K562 (cell line): Measurements from ENCODE around the gene SPCS2.

Experiments used
- AFF4 ChIP-seq: sonication (generic); formaldehyde crosslinking; IDR thresholded peaks from 2 replicates; pipeline ENCODE4 v1.8.0; 2023; ENCODE audit warnings: mild to moderate bottlenecking, missing genetic modification reagents
- CBX3 ChIP-seq, 2 experiments: IDR thresholded peaks; 1 replicate in 1 of 2; 2 replicates in 1 of 2; pipeline ENCODE4 v1.6.1; 2012; ENCODE audit warnings: inconsistent platforms in 2 of 2, low read length in 2 of 2, borderline replicate concordance in 1 of 2, control low read depth in 1 of 2
- CEBPZ ChIP-seq: fragments of 150-350 bp; IDR thresholded peaks from 2 replicates; pipeline ENCODE4 v1.6.1; 2014; ENCODE audit warnings: low read depth, mild to moderate bottlenecking, low read length, borderline replicate concordance
- FOXP4 ChIP-seq: sonication (generic); formaldehyde crosslinking; IDR thresholded peaks from 2 replicates; pipeline ENCODE4 v1.8.0; 2022; ENCODE audit warnings: mild to moderate bottlenecking, missing genetic modification reagents, borderline replicate concordance
- HOXB6 ChIP-seq: fragments of 250-450 bp; sonication (Bioruptor Pico); IDR thresholded peaks from 2 replicates; pipeline ENCODE4 v1.5.1; 2022; ENCODE audit warnings: mild to moderate bottlenecking, borderline replicate concordance
- MEIS2 ChIP-seq: fragments of 450-650 bp; IDR thresholded peaks from 2 replicates; pipeline ENCODE4 v1.6.1; 2014; ENCODE audit warnings: mild to moderate bottlenecking; ENCODE audit not compliant: partially characterized antibody
- REST ChIP-seq, 2 experiments: fragments of 450-650 bp; formaldehyde crosslinking in 1 of 2; IDR thresholded peaks; 2 replicates each; pipeline versions ENCODE4 v1.4.0 to v1.6.1; 2014 to 2020; ENCODE audit warnings: mild to moderate bottlenecking in 2 of 2, borderline replicate concordance in 1 of 2, low read depth in 1 of 2
- SP2 ChIP-seq: IDR thresholded peaks from 2 replicates; pipeline ENCODE4 v1.6.1; 2011; ENCODE audit warnings: mild to moderate bottlenecking, low read depth, low read length, moderate library complexity; ENCODE audit not compliant: poor library complexity, severe bottlenecking; ENCODE audit errors: extremely low read depth
- SREBF1 ChIP-seq: fragments of 150-350 bp; IDR thresholded peaks from 2 replicates; pipeline ENCODE4 v1.6.1; 2014; ENCODE audit warnings: antibody characterized with exemption, low read depth, low read length, borderline replicate concordance
- TEAD4 ChIP-seq, 2 experiments: sonication (generic) in 1 of 2; formaldehyde crosslinking in 1 of 2; IDR thresholded peaks; 2 replicates each; pipeline versions ENCODE4 v1.6.1 to v1.8.0; 2012 to 2022; ENCODE audit warnings: borderline replicate concordance in 1 of 2, inconsistent platforms in 1 of 2, low read length in 1 of 2, mild to moderate bottlenecking in 1 of 2, missing genetic modification reagents in 1 of 2
- TFAM ChIP-seq: fragments of 250-450 bp; sonication (Bioruptor Pico); conservative IDR thresholded peaks from 2 replicates; pipeline ENCODE4 v1.5.0; 2021; ENCODE audit warnings: mild to moderate bottlenecking, moderate library complexity
- TOE1 ChIP-seq, 2 experiments: fragments of 450-650 bp in 1 of 2; sonication (generic) in 1 of 2; formaldehyde crosslinking in 1 of 2; IDR thresholded peaks; 2 replicates each; pipeline versions ENCODE4 v1.7.1 to v1.8.0; 2016 to 2022; ENCODE audit warnings: borderline replicate concordance in 2 of 2, mild to moderate bottlenecking in 2 of 2, antibody characterized with exemption in 1 of 2, inconsistent platforms in 1 of 2, low read depth in 1 of 2, missing genetic modification reagents in 1 of 2, moderate library complexity in 1 of 2
- ZNF512 ChIP-seq: IDR thresholded peaks from 2 replicates; pipeline ENCODE4 v1.6.1; 2016; ENCODE audit warnings: missing genetic modification characterization, missing compliant biosample characterization
- ZZZ3 ChIP-seq: fragments of 450-650 bp; IDR thresholded peaks from 2 replicates; pipeline ENCODE4 v1.6.1; 2016; ENCODE audit warnings: antibody characterized with exemption, mild to moderate bottlenecking, moderate library complexity

GRCh38 chr11:74966651-74967050 is 17.6 kb downstream of the SPCS2 start:
- no peak for TF ChIP-seq TFAM
- TF ChIP-seq CEBPZ: no peak
- no peak for TF ChIP-seq HOXB6 (CRISPR knock-in tag)
- no peak for TF ChIP-seq FOXP4
- no peak for TF ChIP-seq CBX3 (IDR thresholded peaks at IDR 0.05; ENCODE audit: borderline replicate concordance in 1 of 2, low read length in 2 of 2)
- TF ChIP-seq MEIS2: no peak
- no peak for TF ChIP-seq ZNF512 (tag)
- TF ChIP-seq TOE1 (IDR thresholded peaks at IDR 0.05; ENCODE audit: borderline replicate concordance): no peak
- TF ChIP-seq TOE1 (CRISPR knock-in tag; IDR thresholded peaks at IDR 0.05; ENCODE audit: borderline replicate concordance, low read depth): no peak
- TF ChIP-seq AFF4 (CRISPR knock-in tag): no peak
- TF ChIP-seq SP2: no peak
- no peak for TF ChIP-seq TEAD4 (IDR thresholded peaks at IDR 0.05; ENCODE audit: low read length)
- no peak for TF ChIP-seq TEAD4 (CRISPR knock-in tag; IDR thresholded peaks at IDR 0.05; ENCODE audit: borderline replicate concordance)
- TF ChIP-seq SREBF1: no peak
- no peak for TF ChIP-seq REST (IDR thresholded peaks at IDR 0.05; ENCODE audit: borderline replicate concordance)
- no peak for TF ChIP-seq REST (CRISPR knock-in tag; IDR thresholded peaks at IDR 0.05; ENCODE audit: low read depth)
- no peak for TF ChIP-seq ZZZ3
